ENCODE measurements around the gene ERMARD.

Gene ERMARD

GRCh38 chr6:169783971-169784820 is 32.8 kb downstream of the ERMARD start:
- DNase-seq (ENCODE audit: low read depth in 2 of 2) = no peak

- DNase-seq (ENCODE audit: low read depth in 2 of 2) = no peak
These were observed 33.5 kb downstream of the ERMARD start for GRCh38 chr6:169784821-169785340.

- DNase-seq (ENCODE audit: low read depth in 2 of 2) = no peak
These were observed 34.1 kb downstream of the ERMARD start for GRCh38 chr6:169785566-169785965.

- DNase-seq (ENCODE audit: low read depth in 2 of 2) = no peak
These were observed 34.9 kb downstream of the ERMARD start for GRCh38 chr6:169786349-169786748.

GRCh38 chr6:169787797-169788196 is 36.4 kb downstream of the ERMARD start:
- DNase-seq (ENCODE audit: low read depth in 2 of 2) = no peak

- no peak for DNase-seq (ENCODE audit: low read depth in 2 of 2)
These were observed 37.4 kb downstream of the ERMARD start for GRCh38 chr6:169788809-169789145.

GRCh38 chr6:169789146-169789943 is 37.9 kb downstream of the ERMARD start:
- DNase-seq (ENCODE audit: low read depth in 2 of 2) = no peak

GRCh38 chr6:169789944-169790927 is 38.8 kb downstream of the ERMARD start:
- peak; percentile 59 to 71 for DNase-seq (ENCODE audit: low read depth in 2 of 2)

- DNase-seq (ENCODE audit: low read depth in 2 of 2) = no peak
These were observed 40.3 kb downstream of the ERMARD start for GRCh38 chr6:169791721-169792131.

GRCh38 chr6:169792306-169793015 is 41.0 kb downstream of the ERMARD start:
- DNase-seq (ENCODE audit: low read depth in 2 of 2) = no peak

GRCh38 chr6:169793408-169793807 is 42.0 kb downstream of the ERMARD start:
- DNase-seq (ENCODE audit: low read depth in 2 of 2) = no peak

GRCh38 chr6:169794317-169795055 is 43.1 kb downstream of the ERMARD start:
- DNase-seq (ENCODE audit: low read depth in 2 of 2) = no peak

- no peak for DNase-seq (ENCODE audit: low read depth in 2 of 2)
These were observed 43.8 kb downstream of the ERMARD start for GRCh38 chr6:169795196-169795595.

- no peak for DNase-seq (ENCODE audit: low read depth in 2 of 2)
These were observed 47.5 kb downstream of the ERMARD start for GRCh38 chr6:169798764-169799473.

GRCh38 chr6:169799474-169799926 is 48.1 kb downstream of the ERMARD start:
- no peak for DNase-seq (ENCODE audit: low read depth in 2 of 2)

- no peak for DNase-seq (ENCODE audit: low read depth in 2 of 2)
These were observed 48.8 kb downstream of the ERMARD start for GRCh38 chr6:169800116-169800667.

- no peak for DNase-seq (ENCODE audit: low read depth in 2 of 2)
These were observed 49.4 kb downstream of the ERMARD start for GRCh38 chr6:169800668-169801395.

- no peak for DNase-seq (ENCODE audit: low read depth in 2 of 2)
These were observed 50.2 kb downstream of the ERMARD start for GRCh38 chr6:169801396-169802160.

Measured in stimulated activated CD4-positive, alpha-beta T cell treated with anti-CD3 and anti-CD28 coated beads, Interleukin-4, amount 100 ng/mL, for 48 hours (primary cell).